Measurements from ENCODE around the gene MUC3A. TPM values are rescaled to one million over a fixed set of nuclear protein-coding genes. Genes with fewer than 3 reads are reported as not detected.
"Not testable (repeated sequence)": the region's sequence is repeated elsewhere in the genome, so short reads cannot be mapped to it uniquely, and the experiment has no call there.

MUC3A gene, protein sequence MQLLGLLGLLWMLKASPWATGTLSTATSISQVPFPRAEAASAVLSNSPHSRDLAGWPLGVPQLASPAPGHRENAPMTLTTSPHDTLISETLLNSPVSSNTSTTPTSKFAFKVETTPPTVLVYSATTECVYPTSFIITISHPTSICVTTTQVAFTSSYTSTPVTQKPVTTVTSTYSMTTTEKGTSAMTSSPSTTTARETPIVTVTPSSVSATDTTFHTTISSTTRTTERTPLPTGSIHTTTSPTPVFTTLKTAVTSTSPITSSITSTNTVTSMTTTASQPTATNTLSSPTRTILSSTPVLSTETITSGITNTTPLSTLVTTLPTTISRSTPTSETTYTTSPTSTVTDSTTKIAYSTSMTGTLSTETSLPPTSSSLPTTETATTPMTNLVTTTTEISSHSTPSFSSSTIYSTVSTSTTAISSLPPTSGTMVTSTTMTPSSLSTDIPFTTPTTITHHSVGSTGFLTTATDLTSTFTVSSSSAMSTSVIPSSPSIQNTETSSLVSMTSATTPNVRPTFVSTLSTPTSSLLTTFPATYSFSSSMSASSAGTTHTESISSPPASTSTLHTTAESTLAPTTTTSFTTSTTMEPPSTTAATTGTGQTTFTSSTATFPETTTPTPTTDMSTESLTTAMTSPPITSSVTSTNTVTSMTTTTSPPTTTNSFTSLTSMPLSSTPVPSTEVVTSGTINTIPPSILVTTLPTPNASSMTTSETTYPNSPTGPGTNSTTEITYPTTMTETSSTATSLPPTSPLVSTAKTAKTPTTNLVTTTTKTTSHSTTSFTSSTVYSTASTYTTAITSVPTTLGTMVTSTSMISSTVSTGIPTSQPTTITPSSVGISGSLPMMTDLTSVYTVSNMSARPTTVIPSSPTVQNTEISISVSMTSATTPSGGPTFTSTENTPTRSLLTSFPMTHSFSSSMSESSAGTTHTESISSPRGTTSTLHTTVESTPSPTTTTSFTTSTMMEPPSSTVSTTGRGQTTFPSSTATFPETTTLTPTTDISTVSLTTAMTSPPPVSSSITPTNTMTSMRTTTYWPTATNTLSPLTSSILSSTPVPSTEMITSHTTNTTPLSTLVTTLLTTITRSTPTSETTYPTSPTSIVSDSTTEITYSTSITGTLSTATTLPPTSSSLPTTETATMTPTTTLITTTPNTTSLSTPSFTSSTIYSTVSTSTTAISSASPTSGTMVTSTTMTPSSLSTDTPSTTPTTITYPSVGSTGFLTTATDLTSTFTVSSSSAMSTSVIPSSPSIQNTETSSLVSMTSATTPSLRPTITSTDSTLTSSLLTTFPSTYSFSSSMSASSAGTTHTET (N-terminal part only)
- not detected for total RNA-seq

DNA sequence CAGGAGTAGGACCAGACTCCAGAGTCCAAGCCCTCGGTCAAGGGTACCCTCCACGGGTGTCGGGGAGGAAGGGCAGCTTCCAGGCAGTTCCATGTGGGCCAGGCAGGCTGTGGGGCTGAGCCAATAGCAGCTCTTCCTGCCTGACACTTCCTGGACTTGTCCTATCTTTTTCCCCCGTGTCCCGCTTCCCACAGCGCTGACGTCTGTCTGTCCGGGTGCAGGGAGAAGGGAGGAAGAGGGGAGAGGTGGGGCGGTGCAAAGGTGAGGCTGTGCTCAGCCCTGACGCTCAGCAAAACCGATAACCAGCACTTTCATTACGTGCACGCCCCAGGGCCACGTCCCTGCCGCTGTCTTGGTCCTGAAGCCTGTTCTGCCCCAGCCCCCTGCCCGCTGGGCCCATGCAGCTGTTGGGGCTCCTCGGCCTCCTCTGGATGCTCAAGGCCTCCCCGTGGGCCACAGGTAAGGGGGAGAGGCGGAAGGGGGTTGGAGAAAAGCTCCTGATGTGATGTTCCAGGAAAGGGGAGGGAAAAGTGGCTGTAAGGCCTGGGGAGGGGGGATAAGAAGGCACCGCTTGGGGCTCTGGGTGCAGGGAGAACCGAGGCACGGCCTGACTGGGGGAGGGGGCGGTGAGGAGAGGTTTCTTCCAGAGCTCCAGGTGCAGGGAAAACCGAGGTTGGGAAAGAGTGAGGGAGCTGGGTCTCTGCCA is at the start of gene MUC3A:
MUC3A (plus strand) TSS at position 308 of the 706 bp plus-strand sequence; CDS start at position 399, 91 bp downstream.
- DNase-seq: no peak

DNA sequence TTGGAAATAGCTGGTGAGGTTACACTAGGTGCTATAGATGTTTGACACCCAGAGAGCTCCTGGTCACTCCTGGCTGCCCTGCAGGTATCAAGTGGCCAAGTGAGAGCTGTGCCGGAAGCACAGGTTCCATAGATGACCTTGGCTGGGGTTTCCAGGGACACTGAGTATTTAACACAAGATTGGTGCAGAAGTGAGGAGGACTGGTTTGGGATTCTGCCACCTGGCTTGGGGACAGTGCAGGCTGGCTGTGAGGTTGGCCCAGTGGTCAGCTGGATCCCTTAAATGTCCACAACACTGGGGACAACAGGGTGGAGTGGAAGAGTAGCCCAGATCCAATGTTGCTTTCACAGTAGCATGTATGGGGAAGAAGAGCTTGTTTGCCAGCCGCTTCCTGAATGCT is 48.4 kb upstream of the MUC3A start:
- DNase-seq: no peak

DNA sequence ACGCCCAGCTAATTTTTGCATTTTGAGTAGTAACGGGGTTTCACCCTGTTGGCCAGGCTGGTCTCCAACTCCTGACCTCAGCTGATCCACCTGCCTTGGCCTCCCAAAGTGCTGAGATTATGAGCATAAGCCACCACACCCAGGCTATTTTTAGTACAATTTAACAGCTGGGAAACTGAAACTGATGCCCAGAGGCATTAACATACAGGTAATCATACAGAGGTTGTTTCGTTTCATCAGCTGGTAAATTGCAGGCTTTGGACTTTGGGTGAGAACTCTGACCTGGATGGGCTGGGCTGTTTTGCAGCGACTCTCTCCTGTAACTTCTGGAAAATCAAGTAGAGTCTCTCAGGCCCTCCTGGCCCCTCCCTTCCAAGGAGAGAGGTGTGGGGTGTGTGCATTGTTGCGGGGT is 47.4 kb upstream of the MUC3A start:
- DNase-seq: no peak

DNA sequence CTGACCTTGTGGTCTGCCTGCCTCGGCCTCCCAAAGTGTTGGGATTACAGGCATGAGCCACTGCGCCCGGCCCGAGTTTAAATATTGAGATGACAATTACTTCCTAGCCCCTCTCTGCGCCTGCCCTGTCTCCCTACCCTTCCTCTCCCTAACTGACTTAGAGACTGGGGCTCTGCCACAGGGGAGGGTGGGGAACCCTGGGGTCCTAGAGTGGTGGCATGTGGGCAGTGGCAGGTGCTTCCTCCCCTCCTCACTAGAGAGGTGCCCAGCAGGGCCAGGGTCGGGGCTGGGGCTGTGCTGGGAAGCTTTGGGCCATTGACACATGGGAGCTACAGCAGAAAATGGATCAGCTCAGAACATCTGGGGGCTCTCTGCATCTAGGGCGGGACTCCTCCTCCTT is 46.7 kb upstream of the MUC3A start:
- no peak for DNase-seq

DNA sequence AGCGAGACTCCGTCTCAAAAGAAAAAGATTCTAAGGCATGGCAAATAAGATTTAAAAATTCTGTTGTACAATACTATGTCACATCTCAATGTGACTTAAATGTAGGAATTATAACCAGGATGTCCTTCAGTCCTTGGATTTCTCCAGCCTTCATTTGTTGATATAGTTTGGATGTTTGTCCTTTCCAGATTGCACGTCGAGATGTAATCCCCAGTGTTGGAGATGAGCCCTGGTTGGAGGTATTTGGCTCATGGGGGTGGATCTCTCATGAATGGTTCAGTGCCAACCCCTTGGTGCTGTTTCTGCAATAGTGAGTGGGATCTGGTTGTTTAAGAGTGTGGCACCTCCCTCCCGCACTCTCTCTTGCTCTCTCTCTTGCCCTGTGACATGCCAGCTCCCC is 40.8 kb upstream of the MUC3A start:
- no peak for DNase-seq

DNA sequence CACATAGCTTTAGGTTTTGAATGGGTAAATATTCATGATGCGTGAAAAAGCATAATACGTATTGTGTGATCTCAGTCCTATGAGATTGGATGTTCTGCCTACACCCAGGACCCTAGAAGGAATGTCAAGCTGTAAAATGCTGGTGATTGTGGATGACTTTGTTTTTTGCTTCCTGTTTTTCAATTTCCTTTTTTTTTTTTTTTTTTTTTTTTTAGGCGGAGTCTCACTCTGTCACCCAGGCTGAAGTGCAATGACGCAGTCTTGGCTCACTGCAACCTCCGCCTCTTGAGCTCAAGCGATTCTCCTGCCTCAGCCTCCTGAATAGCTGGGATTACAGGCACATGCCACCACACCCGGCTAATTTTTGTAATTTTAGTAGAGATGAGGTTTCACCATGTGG is 38.9 kb upstream of the MUC3A start:
- DNase-seq: not testable (repeated sequence)

DNA sequence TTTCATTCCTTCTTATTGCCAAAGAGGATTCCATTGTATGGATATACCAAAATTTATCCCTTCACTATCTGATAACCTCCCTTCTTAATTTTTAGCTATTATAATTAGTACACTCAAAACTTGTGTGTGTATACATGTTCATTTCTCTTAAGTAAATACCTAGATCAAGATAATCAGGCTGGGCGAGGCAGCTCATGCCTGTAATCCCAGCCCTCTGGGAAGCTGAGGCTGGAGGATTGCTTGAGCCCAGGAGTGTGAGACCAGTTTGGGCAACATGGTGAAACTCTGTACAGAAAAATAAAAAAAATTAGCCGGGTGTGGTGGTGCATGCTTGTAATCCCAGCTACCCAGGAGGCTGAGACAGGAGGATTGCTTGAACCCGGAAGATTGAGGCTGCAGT is 37.9 kb upstream of the MUC3A start:
- no peak for DNase-seq

DNA sequence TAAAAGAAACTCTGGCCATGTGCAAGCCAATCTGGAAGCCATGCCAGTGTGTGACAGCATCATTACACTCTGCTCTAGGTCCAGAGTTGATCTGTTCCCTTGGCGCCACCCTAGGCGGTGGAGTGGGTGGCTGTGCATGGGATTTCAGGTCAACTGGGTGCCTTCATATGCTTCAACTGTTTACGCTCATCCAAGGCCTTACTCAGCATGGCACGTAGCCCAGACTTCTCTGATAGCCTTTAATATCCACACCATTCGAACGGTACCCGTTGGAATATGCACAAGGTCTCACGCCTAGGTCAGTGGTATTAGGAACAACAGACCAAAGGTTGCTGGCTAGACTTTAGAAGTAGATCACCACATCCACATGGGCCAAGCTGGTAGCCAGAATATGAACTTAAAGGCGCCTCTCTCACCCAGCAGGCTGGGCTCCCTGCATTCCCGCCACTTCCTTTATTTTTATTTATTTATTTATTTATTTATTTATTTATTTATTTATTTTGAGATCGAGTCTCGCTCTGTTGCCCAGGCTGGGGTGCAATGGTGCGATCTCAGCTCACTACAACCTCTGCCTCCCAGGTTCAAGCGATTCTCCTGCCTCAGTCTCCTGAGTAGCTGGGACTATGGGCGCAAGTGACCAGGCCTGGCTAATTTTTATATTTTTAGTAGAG is 35.0 kb upstream of the MUC3A start:
- DNase-seq: no peak

DNA sequence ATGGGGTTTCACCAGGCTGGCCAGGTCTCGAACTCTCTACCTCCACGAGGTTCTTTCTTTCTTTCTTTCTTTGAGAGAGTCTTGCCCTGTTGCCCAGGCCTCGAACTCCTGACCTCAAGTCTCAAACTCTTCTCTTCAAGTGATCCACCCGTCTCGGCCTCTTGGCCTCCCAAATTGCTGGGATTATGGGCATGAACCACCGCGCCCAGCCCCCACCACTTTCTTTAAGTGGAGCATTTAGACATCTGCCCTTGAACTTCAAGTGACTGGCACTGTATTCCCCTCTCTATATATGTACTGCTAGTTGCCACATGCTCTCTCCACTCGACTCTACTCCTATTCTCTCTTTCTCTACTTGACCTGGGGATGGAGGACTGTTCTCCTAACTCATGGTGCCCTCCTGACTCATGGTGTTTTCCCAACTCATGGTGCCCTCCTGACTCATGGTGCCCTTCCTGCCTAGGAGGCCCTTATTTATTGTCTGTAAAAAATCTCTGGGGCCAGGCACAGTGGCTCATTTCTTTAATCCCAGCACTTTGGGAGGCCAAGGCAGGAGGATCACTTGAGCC is 34.4 kb upstream of the MUC3A start:
- DNase-seq: no peak

DNA sequence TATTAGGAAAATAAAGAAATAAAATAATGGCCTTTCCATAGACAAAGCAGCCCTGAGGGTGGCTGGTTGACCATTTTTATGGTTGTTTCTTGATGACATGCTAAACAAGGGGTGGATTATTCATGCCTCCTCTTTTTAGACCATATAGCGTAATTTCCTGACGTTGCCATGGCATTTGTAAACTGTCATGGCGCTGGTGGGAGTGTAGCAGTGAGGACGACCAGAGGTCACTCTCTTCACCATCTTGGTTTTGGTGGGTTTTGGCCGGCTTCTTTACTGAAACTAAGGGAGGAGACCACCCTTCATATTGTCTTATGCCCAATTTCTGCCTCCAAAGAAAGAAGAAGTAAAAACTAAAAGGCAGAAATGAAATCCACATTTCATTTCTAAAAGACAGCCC is 30.0 kb upstream of the MUC3A start:
- not testable (repeated sequence) for DNase-seq

DNA sequence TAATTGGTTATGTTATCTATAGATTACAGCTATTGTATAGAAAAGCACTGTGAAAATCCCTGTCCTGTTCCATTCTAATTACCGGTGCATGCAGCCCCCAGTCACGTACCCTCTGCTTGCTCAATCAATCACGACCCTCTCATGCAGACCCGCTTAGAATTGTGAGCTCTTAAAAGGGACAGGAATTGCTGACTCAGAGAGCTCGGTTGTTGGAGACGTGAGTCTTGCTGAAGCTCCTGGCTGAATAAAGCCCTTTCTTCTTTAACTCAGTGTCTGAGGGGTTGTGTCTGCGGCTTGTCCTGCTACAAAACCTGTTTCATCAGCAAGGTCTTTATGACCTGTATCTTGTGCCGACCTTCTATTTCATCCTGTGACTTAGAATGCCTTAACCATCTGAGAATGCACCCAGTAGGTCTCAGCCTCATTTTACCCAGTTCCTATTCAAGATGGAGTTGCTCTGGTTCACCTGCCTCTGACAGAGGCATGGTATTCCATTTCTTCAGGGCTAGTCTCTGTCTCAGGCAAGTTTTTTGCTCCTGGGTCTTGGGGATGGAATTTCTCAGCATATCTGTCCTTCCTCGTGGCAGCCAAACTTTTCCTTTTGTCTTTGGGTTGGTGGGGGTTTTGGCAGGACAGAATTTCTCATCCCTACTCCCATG is 29.4 kb upstream of the MUC3A start:
- not testable (repeated sequence) for DNase-seq

DNA sequence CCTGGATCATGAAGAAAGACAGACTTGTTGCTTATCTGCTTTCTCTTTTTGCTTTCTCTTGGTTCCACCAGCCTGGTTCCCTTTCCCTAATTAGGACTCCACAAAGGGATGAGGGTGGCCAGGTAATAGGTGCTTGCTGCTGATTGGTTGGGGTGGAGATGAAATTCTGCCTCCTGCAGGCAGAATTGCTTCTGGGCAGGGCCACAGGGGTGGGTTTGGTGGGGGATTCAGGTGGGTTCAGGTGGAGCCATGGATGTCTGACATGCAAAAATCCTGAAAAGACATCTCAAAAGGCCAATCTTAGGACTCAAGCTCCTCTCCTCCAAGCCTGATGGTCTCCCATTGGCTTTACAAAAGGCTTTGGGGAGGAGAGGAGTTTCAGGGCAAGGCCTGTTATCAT is 28.3 kb upstream of the MUC3A start:
- no peak for DNase-seq

DNA sequence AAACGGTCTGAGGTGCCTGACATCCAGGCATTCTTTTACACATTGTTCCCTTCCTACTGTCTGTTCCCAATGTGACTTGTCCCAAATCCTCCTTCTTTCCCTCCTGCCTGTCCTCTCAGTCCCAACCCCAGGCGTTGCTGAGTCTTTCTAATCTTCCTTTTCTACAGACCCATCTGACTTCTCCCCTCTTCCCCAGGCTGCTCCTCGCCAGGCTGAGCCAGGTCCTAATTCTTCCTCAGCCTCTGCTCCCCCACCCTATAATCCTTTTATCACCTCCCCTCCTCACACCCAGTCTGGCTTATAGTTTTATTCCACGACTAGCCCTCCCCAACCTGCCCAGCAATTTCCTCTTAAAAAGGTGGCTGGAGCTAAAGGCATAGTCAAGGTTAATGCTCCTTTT is 25.7 kb upstream of the MUC3A start:
- not testable (repeated sequence) for DNase-seq

DNA sequence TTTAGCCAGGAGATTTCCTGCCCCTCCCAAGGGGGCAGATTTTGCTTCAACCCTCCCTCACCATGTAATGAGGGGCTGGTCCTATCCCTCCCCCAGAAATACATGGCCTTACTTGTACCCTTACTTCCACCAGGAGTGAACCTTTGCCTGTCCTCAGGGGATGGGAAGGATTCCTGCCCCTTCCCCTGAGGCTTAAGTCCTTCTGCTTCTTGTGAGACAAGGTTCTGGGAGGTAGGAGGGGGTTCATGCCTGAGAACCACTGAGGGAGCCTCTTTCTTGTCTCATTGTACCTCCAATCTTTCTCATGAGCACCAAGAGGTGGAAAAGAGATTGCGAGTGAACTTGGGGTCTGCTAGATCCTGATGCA is 19.5 kb upstream of the MUC3A start:
- DNase-seq: no peak

DNA sequence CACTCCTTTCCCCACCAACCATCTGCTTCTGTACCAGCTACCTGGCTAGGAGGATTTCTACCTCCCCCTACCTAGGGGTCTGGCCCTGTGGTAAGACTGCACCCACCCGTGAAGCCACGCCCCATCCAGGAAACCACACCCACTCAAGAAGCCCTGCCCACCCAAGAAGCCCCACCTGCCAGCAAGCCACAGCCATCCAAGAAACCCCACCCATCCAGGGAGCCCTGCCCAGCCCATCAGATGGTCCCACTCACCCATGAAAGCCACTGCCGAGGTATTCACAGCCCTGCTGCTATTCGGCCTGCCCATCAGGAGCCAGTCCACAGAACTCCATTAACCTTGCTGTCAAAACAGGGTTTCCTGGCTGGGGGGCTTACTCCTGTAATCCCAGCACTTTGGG is 15.6 kb upstream of the MUC3A start:
- no peak for DNase-seq

DNA sequence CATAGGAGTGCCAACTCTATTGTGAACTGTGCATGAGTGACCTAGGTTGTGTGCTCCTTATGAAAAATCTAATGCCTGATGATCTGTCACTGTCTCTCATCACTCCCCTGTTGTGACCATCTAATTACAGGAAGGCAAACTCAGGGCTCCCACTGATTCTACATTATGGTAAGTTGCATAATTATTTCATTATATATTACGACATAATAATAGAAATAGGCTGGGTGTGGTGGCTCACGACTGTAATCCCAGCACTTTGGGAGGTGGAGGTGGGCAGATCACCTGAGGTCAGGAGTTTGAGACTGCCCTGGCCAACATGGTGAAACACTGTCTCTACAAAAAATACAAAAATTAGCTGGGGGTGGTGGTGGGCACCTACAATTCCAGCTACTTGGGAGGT is 14.0 kb upstream of the MUC3A start:
- not testable (repeated sequence) for DNase-seq

DNA sequence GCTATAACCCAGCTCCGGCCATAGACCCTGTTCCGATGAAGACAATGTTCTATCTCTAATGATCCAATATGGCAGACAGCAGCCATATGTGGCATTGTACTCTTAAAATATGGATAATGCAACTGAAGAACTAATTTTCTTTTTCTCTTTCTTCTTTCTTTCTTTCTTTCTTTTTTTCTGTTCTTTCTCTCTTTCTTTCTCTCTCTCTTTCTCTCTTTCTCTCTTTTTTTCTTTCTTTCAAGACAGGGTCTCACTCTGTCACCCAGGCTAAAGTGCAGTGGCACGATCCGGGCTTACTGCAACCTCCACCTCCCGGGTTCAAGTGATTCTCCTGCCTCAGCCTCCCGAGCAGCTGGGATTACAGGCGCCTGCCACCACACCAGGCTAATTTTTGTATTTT is 13.2 kb upstream of the MUC3A start:
- not testable (repeated sequence) for DNase-seq

DNA sequence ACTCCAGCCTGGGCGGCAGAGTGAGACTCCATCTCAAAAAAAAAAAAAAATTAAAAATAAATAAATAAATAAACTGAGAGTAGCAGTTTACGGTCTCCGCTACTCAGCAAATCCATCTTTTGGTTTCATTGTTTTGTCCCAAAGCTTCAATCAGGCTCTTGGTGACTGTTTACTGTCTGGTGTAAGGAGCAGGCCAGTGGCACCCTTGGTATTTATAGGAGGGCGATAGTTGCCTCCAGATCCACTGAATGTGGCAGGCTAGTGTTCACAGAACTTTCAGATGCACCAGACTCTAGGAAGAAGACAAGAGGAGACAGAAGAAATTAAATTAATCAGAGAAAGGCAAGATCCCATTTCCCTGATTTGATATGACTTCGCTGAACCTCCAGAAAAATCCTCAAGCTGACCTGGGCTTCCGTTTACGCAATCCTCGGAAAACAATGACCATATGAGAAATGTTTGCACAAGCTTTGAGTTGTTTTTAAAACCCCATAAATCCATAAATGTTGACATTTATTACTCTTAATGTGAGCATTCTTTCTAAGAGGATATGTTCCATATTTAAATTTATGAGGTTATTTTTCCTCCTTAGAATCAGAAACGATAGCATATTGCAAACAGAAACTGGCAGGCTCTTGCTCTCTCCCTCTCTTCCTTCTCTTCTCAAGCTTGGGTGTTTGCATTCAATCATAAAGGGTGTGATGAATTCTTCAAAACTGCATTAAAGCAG is 7.1 kb upstream of the MUC3A start:
- peak; percentile 34 for DNase-seq

DNA sequence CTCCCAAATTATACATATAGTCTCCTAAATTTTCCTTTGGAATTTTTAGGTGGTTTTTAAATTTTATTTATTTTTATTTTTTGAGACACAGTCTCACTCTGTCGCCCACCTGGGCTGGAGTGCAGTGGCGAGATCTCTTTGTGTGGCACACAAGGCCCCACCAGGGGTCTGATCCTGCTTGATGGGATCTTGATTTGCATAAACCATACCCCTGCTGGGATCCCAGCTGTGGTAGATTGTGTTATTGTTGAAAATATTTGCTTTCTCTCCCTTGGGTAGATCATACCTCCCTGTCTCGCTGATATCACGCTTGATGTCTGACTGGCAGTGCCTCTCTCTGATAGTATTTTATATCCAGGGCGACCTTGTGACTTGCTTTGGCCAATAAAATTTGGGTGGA is 5.6 kb upstream of the MUC3A start:
- DNase-seq: no peak

DNA sequence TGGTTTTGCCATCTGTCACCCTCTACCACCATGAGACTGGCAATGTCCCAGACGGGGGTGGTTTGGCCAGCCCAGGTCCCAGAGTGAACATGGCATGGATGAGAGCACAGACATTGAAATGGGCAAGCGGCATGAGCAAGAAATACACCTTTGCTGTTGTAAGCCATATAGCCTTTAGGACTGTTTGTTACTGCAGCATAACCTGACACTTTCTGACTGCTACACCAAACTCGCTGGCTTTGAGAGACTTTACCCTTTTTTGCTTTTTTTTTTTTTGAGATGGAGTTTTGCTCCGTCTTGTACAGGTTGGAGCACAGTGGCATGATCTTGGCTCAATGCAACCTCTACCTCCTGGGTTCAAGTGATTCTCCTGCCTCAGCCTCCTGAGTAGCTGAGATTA is 5.2 kb upstream of the MUC3A start:
- DNase-seq: no peak

Data from skin of body (tissue), 2 donors.